HCT116 (cell line): ENCODE data around the gene PLB1. TPM values are rescaled to one million over a fixed set of nuclear protein-coding genes. Genes with fewer than 3 reads are reported as not detected.
A peak's percentile ranks its signal among the peaks of the same experiment; 100 is the strongest.

Source experiments
- ATAC-seq: fragments of 200-7000 bp; cut with Tn5 transposase; 2 replicates; pipeline ENCODE4 v1.9.1; 2020; ENCODE audit warnings: mild to moderate bottlenecking, moderate library complexity
- BruUV-seq: library from RNA; stranded (reverse); fragments of 400-500 nt; replicated peaks from 2 replicates; lab custom pipeline; 2021; lab: Mats Ljungman, UMichigan
- CTCF ChIA-PET: fragments of 300-600 bp; sonication (Branson Sonifier 250); formaldehyde crosslinking; loops from one replicate; lab custom pipeline; 2021; ENCODE audit warnings: antibody characterized with exemption; lab: Charles Lee
- POLR2A ChIA-PET: fragments of 300-600, 350-600 bp; sonication (Branson Sonifier 250); formaldehyde crosslinking; loops from one replicate; lab custom pipeline; 2021; ENCODE audit warnings: antibody characterized with exemption; lab: Charles Lee
- RAD21 ChIA-PET, 2 experiments: fragments of 300-600 bp; sonication (Branson Sonifier 250); formaldehyde crosslinking; loops; one replicate each; lab custom pipeline; 2023; ENCODE audit warnings: low total read pairs in 2 of 2; ENCODE audit not compliant: uncharacterized antibody in 2 of 2, unreplicated experiment in 2 of 2, low non-redundant PET in 1 of 2; lab: Charles Lee
- DNase-seq: peaks from one replicate; pipeline ENCODE4 v3.0.0-alpha.2; 2010; ENCODE audit warnings: low read depth, low spot score
- H2AFZ ChIP-seq: fragments of 200-600 bp; shearing (Covaris generic), sonication (generic); 2 replicates; pipeline ENCODE4 v1.6.1; 2017; ENCODE audit warnings: low read depth, mixed run types, mixed read lengths, antibody characterized with exemption, low read length; ENCODE audit not compliant: poor library complexity, severe bottlenecking
- H3K27ac ChIP-seq: 2 replicates; pipeline ENCODE4 v1.5.1; 2012; ENCODE audit warnings: low read depth, low read length
- H3K27me3 ChIP-seq: fragments of 200-600 bp; sonication (generic); 2 replicates; pipeline ENCODE4 v1.6.1; 2016; ENCODE audit warnings: mixed run types, low read length, mixed read lengths; ENCODE audit not compliant: insufficient read depth
- H3K36me3 ChIP-seq, 2 experiments: fragments of 200-500 bp in 1 of 2; fragments of 200-600 bp in 1 of 2; sonication (Bioruptor generic) in 1 of 2; sonication (generic) in 1 of 2; 2 replicates each; pipeline versions ENCODE4 v1.5.1 to v1.6.1; 2014 to 2016; ENCODE audit warnings: low read length in 2 of 2, inconsistent platforms in 1 of 2, mixed read lengths in 1 of 2, mixed run types in 1 of 2; ENCODE audit not compliant: insufficient read depth in 2 of 2, control insufficient read depth in 1 of 2
- H3K4me1 ChIP-seq, 2 experiments: fragments of 200-600 bp in 1 of 2; sonication (generic) in 1 of 2; 2 replicates each; pipeline versions ENCODE4 v1.5.1 to v1.6.1; 2012 to 2017; ENCODE audit warnings: low read length in 2 of 2, inconsistent platforms in 1 of 2, mild to moderate bottlenecking in 1 of 2, mixed read lengths in 1 of 2, mixed run types in 1 of 2, moderate library complexity in 1 of 2; ENCODE audit not compliant: insufficient read depth in 2 of 2, control insufficient read depth in 1 of 2
- H3K4me2 ChIP-seq: fragments of 200-600 bp; sonication (generic); 2 replicates; pipeline ENCODE4 v1.6.1; 2017; ENCODE audit warnings: mixed run types, low read length, mixed read lengths
- H3K4me3 ChIP-seq, 2 experiments: fragments of 200-600 bp in 1 of 2; sonication (generic) in 1 of 2; replicated peaks in 1 of 2; 2 replicates each; pipeline ENCODE4 v1.5.1; 2011 to 2016; ENCODE audit warnings: low read length in 2 of 2, control low read depth in 1 of 2, low read depth in 1 of 2, mild to moderate bottlenecking in 1 of 2, mixed read lengths in 1 of 2, mixed run types in 1 of 2
- H3K79me2 ChIP-seq: fragments of 200-600 bp; sonication (generic); 2 replicates; pipeline ENCODE4 v1.6.1; 2017; ENCODE audit warnings: mild to moderate bottlenecking, mixed run types, low read length, moderate library complexity, mixed read lengths; ENCODE audit not compliant: insufficient read depth
- H3K9ac ChIP-seq: fragments of 200-600 bp; sonication (generic); 2 replicates; pipeline ENCODE4 v1.6.1; 2016; ENCODE audit warnings: low read length, mixed read lengths
- H3K9me2 ChIP-seq: fragments of 200-600 bp; sonication (generic), shearing (Covaris generic); 2 replicates; pipeline ENCODE4 v1.6.1; 2017; ENCODE audit warnings: mixed run types, mild to moderate bottlenecking, moderate library complexity; ENCODE audit not compliant: insufficient read depth
- H3K9me3 ChIP-seq, 2 experiments: fragments of 200-500 bp in 1 of 2; fragments of 200-600 bp in 1 of 2; sonication (Bioruptor generic) in 1 of 2; sonication (generic) in 1 of 2; 2 replicates each; pipeline ENCODE4 v1.6.1; 2014 to 2017; ENCODE audit warnings: low read length in 2 of 2, mixed read lengths in 2 of 2, inconsistent platforms in 1 of 2, low read depth in 1 of 2, mild to moderate bottlenecking in 1 of 2, mixed run types in 1 of 2, moderate library complexity in 1 of 2; ENCODE audit not compliant: control insufficient read depth in 1 of 2, insufficient read depth in 1 of 2
- H4K20me1 ChIP-seq: fragments of 200-600 bp; sonication (generic), shearing (Covaris generic); 2 replicates; pipeline ENCODE4 v1.6.1; 2017; ENCODE audit warnings: mixed run types, mild to moderate bottlenecking, moderate library complexity; ENCODE audit not compliant: insufficient read depth
- CBX3 ChIP-seq: IDR thresholded peaks from 2 replicates; pipeline ENCODE4 v1.6.1; 2012; ENCODE audit warnings: low read depth
- CEBPB ChIP-seq: IDR thresholded peaks from 2 replicates; pipeline ENCODE4 v1.6.1; 2012; ENCODE audit warnings: low read depth
- EGR1 ChIP-seq: IDR thresholded peaks from 2 replicates; pipeline ENCODE4 v1.6.1; 2012; ENCODE audit warnings: low read depth
- ELF1 ChIP-seq: IDR thresholded peaks from 2 replicates; pipeline ENCODE4 v1.6.1; 2012; ENCODE audit warnings: low read depth, borderline replicate concordance
- EZH2 ChIP-seq: fragments of 200-600 bp; sonication (generic); IDR thresholded peaks from 2 replicates; pipeline ENCODE4 v1.6.1; 2017; ENCODE audit warnings: antibody characterized with exemption, mixed run types
- EZH2phosphoT487 ChIP-seq: fragments of 200-600 bp; IDR thresholded peaks from 2 replicates; pipeline ENCODE4 v1.6.1; 2018; ENCODE audit warnings: antibody characterized with exemption, borderline replicate concordance
- FOSL1 ChIP-seq: IDR thresholded peaks from 2 replicates; pipeline ENCODE4 v1.6.1; 2012; ENCODE audit warnings: low read depth
- JUND ChIP-seq: IDR thresholded peaks from 2 replicates; pipeline ENCODE4 v1.6.1; 2012
- POLR2A ChIP-seq: IDR thresholded peaks from 2 replicates; pipeline ENCODE4 v1.7.0; 2011; ENCODE audit warnings: borderline replicate concordance; ENCODE audit not compliant: insufficient read depth, insufficient read length; ENCODE audit errors: extremely low read depth
- POLR2AphosphoS5 ChIP-seq: IDR thresholded peaks from 2 replicates; pipeline ENCODE4 v1.6.1; 2011; ENCODE audit warnings: mild to moderate bottlenecking, low read depth, low read length, moderate library complexity
- RAD21 ChIP-seq: IDR thresholded peaks from 2 replicates; pipeline ENCODE4 v1.6.1; 2012; ENCODE audit warnings: low read depth, mild to moderate bottlenecking
- SIN3A ChIP-seq: IDR thresholded peaks from 2 replicates; pipeline ENCODE4 v1.6.1; 2012; ENCODE audit warnings: low read depth
- SRF ChIP-seq: IDR thresholded peaks from 2 replicates; pipeline ENCODE4 v1.6.1; 2012; ENCODE audit warnings: low read depth
- TCF7L2 ChIP-seq: IDR thresholded peaks from 2 replicates; pipeline ENCODE4 v1.7.0; 2011; ENCODE audit warnings: borderline replicate concordance, inconsistent platforms; ENCODE audit not compliant: insufficient read depth, insufficient read length; ENCODE audit errors: extremely low read depth
- YY1 ChIP-seq: IDR thresholded peaks from 2 replicates; pipeline ENCODE4 v1.6.1; 2011; ENCODE audit warnings: low read length, low read depth, moderate library complexity, mild to moderate bottlenecking; ENCODE audit not compliant: insufficient replicate concordance; ENCODE audit errors: extremely low read depth
- ZFX ChIP-seq: fragments of 450-650 bp; IDR thresholded peaks from 2 replicates; pipeline ENCODE4 v1.6.1; 2017
- ZNF274 ChIP-seq: fragments of 200-500 bp; sonication (Bioruptor generic); IDR thresholded peaks from 2 replicates; pipeline ENCODE4 v1.6.1; 2014; ENCODE audit warnings: mild to moderate bottlenecking, low read depth, low read length, inconsistent platforms
- intact Hi-C: fragments of 100-400 bp; cut with micrococcal nuclease; formaldehyde crosslinking; loops from 2 replicates; pipeline ENCODE4 v1.10.0; 2022
- total RNA-seq: library from RNA; stranded (reverse); gene quantifications from one replicate; pipeline ENCODE4 v1.2.1, GENCODE V29; 2021; ENCODE audit not compliant: unreplicated experiment
- TF ChIP-seq, protein P1 (sequence below): IDR thresholded peaks from 2 replicates; pipeline ENCODE4 v1.6.1; 2011; ENCODE audit warnings: mild to moderate bottlenecking, low read length, moderate library complexity; ENCODE audit not compliant: insufficient replicate concordance; ENCODE audit errors: extremely low read depth
- TF ChIP-seq, protein P2 (sequence below): IDR thresholded peaks from 2 replicates; pipeline ENCODE4 v1.6.1; 2012; ENCODE audit warnings: low read depth
- TF ChIP-seq, protein P3 (sequence below): IDR thresholded peaks from 2 replicates; pipeline ENCODE4 v1.6.1; 2012
- TF ChIP-seq, protein P4 (sequence below): IDR thresholded peaks from 2 replicates; pipeline ENCODE4 v1.6.1; 2012

Gene PLB1
- total RNA-seq, 1 experiment from 2014 or later = 0.49 TPM

DNA sequence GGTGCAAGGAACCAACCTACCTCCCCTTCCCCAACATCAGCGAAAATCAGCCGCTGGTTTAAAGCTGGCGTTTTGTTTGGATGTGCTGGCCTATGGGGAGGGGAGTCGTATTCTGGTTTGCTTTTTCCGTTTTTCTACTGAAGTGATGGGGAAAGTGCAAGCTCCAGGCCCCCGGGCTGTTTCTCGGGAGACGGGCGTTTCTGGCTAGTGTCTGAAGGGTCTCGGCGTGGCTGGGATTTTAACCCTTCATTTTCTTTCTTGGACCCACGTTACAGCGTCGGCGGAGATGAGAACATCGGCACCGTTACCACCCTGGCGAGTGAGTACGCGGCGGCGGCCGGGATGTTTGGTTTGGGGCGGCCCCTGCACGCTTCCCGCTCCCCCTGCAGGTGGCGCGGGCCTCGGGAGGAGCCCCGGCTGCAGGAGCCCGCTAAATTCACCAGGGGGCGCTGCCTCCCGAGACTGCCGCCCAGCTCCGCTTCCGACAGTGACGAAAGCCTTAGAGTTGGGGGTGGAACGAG is 70.7 kb downstream of the PLB1 start:
- peak; percentile 60 for DNase-seq
- no peak for TF ChIP-seq EGR1
- no peak for TF ChIP-seq ZNF274
- TF ChIP-seq ELF1 = no peak
- TF ChIP-seq YY1 = peak; percentile 67
- no peak for TF ChIP-seq SIN3A
- peak; percentile 95 for TF ChIP-seq RAD21
- TF ChIP-seq ZFX = no peak
- TF ChIP-seq JUND = no peak
- no peak for TF ChIP-seq POLR2AphosphoS5
- TF ChIP-seq FOSL1 = no peak
- 0 out of 2 replicates have a peak, but pooled peaks have one; percentile 25 for TF ChIP-seq SRF
- TF ChIP-seq EZH2 = no peak
- TF ChIP-seq, protein P1, sequence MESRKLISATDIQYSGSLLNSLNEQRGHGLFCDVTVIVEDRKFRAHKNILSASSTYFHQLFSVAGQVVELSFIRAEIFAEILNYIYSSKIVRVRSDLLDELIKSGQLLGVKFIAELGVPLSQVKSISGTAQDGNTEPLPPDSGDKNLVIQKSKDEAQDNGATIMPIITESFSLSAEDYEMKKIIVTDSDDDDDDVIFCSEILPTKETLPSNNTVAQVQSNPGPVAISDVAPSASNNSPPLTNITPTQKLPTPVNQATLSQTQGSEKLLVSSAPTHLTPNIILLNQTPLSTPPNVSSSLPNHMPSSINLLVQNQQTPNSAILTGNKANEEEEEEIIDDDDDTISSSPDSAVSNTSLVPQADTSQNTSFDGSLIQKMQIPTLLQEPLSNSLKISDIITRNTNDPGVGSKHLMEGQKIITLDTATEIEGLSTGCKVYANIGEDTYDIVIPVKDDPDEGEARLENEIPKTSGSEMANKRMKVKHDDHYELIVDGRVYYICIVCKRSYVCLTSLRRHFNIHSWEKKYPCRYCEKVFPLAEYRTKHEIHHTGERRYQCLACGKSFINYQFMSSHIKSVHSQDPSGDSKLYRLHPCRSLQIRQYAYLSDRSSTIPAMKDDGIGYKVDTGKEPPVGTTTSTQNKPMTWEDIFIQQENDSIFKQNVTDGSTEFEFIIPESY = no peak
- no peak for TF ChIP-seq POLR2A
- TF ChIP-seq CBX3 = 0 out of 2 replicates have a peak, but pooled peaks have one; percentile 43
- TF ChIP-seq CEBPB = 0 out of 2 replicates have a peak, but pooled peaks have one; percentile 1
- no peak for TF ChIP-seq TCF7L2
- no peak for TF ChIP-seq EZH2phosphoT487
- TF ChIP-seq, protein P2, sequence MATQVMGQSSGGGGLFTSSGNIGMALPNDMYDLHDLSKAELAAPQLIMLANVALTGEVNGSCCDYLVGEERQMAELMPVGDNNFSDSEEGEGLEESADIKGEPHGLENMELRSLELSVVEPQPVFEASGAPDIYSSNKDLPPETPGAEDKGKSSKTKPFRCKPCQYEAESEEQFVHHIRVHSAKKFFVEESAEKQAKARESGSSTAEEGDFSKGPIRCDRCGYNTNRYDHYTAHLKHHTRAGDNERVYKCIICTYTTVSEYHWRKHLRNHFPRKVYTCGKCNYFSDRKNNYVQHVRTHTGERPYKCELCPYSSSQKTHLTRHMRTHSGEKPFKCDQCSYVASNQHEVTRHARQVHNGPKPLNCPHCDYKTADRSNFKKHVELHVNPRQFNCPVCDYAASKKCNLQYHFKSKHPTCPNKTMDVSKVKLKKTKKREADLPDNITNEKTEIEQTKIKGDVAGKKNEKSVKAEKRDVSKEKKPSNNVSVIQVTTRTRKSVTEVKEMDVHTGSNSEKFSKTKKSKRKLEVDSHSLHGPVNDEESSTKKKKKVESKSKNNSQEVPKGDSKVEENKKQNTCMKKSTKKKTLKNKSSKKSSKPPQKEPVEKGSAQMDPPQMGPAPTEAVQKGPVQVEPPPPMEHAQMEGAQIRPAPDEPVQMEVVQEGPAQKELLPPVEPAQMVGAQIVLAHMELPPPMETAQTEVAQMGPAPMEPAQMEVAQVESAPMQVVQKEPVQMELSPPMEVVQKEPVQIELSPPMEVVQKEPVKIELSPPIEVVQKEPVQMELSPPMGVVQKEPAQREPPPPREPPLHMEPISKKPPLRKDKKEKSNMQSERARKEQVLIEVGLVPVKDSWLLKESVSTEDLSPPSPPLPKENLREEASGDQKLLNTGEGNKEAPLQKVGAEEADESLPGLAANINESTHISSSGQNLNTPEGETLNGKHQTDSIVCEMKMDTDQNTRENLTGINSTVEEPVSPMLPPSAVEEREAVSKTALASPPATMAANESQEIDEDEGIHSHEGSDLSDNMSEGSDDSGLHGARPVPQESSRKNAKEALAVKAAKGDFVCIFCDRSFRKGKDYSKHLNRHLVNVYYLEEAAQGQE = no peak
- TF ChIP-seq, protein P3, sequence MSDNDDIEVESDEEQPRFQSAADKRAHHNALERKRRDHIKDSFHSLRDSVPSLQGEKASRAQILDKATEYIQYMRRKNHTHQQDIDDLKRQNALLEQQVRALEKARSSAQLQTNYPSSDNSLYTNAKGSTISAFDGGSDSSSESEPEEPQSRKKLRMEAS = peak; percentile 51
- TF ChIP-seq, protein P4, sequence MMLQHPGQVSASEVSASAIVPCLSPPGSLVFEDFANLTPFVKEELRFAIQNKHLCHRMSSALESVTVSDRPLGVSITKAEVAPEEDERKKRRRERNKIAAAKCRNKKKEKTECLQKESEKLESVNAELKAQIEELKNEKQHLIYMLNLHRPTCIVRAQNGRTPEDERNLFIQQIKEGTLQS = no peak; the same call in 1 of the 2 replicates

More for the DNA sequence above, 70.7 kb downstream of the PLB1 start:
- Histone ChIP-seq H3K9me3 (no peaks in the 10 kb centered on the region), H2AFZ (peak overlapping the region; percentile 100), H3K4me2 (peak overlapping the region; percentile 94), H4K20me1 (no peaks in the 10 kb centered on the region), H3K27me3 (no peaks in the 10 kb centered on the region), H3K9me2 (no peaks in the 10 kb centered on the region), H3K4me3 (peak overlapping the region; percentile 46 to 64), H3K4me1 (peaks cover 0 to 11% of the 10 kb centered on the region in 2 experiments; a peak in 3 of 4 replicates), H3K9ac (peak overlapping the region; percentile 58), H3K36me3 (no peaks in the 10 kb centered on the region), H3K27ac (no peak overlapping the region), H3K79me2 (no peaks in the 10 kb centered on the region)
- POLR2A ChIA-PET = interaction anchor here (0.6 to 0.7 kb wide), 2 partner anchors 28 to 179 kb away, joined by 3 to 4 read pairs; no protein-coding TSS in a partner anchor
- RAD21 ChIA-PET = interaction anchor here (0.9 to 1.6 kb wide), 5 partner anchors 17 to 254 kb away, joined by 3 to 12 read pairs (median 5); no protein-coding TSS in a partner anchor
- CTCF ChIA-PET = interaction anchor here (0.8 to 2.6 kb wide), 11 partner anchors 9 to 349 kb away, joined by 3 to 18 read pairs (median 5); partner anchors contain the start of gene PPP1CB
- intact Hi-C loops = loop anchor here (1.0 to 10.0 kb wide), 4 partner anchors 30 to 388 kb away; no protein-coding TSS in a partner anchor
- no TSS peak for BruUV-seq
- ATAC-seq = peak; percentile 94
